GM18526 (cell line): ENCODE results near the gene C6orf120.

ENCODE experiments used
- POLR2A ChIP-seq: IDR thresholded peaks from 3 replicates; pipeline ENCODE4 v1.6.1; 2011; ENCODE audit not compliant: insufficient read length; ENCODE audit errors: extremely low read depth

Gene C6orf120

GRCh38 chr6:169669147-169669546 is 32.8 kb upstream of the C6orf120 start:
- TF ChIP-seq POLR2A = no peak

- no peak for TF ChIP-seq POLR2A
Observed at GRCh38 chr6:169669889-169670288, 32.0 kb upstream of the C6orf120 start.

- TF ChIP-seq POLR2A = no peak
Observed at GRCh38 chr6:169671563-169671962, 30.4 kb upstream of the C6orf120 start.

- TF ChIP-seq POLR2A = no peak
Observed at GRCh38 chr6:169675011-169675410, 26.9 kb upstream of the C6orf120 start.

GRCh38 chr6:169677096-169677495 is 24.8 kb upstream of the C6orf120 start:
- no peak for TF ChIP-seq POLR2A

GRCh38 chr6:169678342-169678741 is 23.6 kb upstream of the C6orf120 start:
- TF ChIP-seq POLR2A = no peak

- TF ChIP-seq POLR2A = no peak
Observed at GRCh38 chr6:169684056-169684455, 17.9 kb upstream of the C6orf120 start.

- no peak for TF ChIP-seq POLR2A
Observed at GRCh38 chr6:169685860-169686259, 16.1 kb upstream of the C6orf120 start.

GRCh38 chr6:169689287-169689686 is 12.6 kb upstream of the C6orf120 start:
- TF ChIP-seq POLR2A = no peak

GRCh38 chr6:169691260-169691659 is 10.7 kb upstream of the C6orf120 start:
- TF ChIP-seq POLR2A = no peak

- no peak for TF ChIP-seq POLR2A
Observed at GRCh38 chr6:169692516-169692915, 9.4 kb upstream of the C6orf120 start.

- no peak for TF ChIP-seq POLR2A
Observed at GRCh38 chr6:169695131-169695530, 6.8 kb upstream of the C6orf120 start.

GRCh38 chr6:169700296-169700695 is 1.6 kb upstream of the C6orf120 start:
- TF ChIP-seq POLR2A = no peak

- no peak for TF ChIP-seq POLR2A
Observed at GRCh38 chr6:169701311-169701953, 494 bp upstream of the C6orf120 start.

- no peak for TF ChIP-seq POLR2A
Observed at GRCh38 chr6:169702840-169703246, 917 bp downstream of the C6orf120 start.

GRCh38 chr6:169707772-169708171 is 5.8 kb downstream of the C6orf120 start:
- TF ChIP-seq POLR2A = no peak

GRCh38 chr6:169709293-169709692 is 7.4 kb downstream of the C6orf120 start:
- TF ChIP-seq POLR2A = no peak

- no peak for TF ChIP-seq POLR2A
Observed at GRCh38 chr6:169710009-169710408, 8.1 kb downstream of the C6orf120 start.

- no peak for TF ChIP-seq POLR2A
Observed at GRCh38 chr6:169714178-169714577, 12.3 kb downstream of the C6orf120 start.
